Neuronal stem cell (in vitro differentiated cells): ENCODE results near the gene TLCD4. TPM values are rescaled to one million over a fixed set of nuclear protein-coding genes. Genes with fewer than 3 reads are reported as not detected.
A peak's percentile ranks its signal among the peaks of the same experiment; 100 is the strongest.

Experiments
- DNase-seq: peaks from one replicate; pipeline ENCODE4 v3.0.0-alpha.2; 2013; ENCODE audit warnings: low spot score
- H2AFZ ChIP-seq: one replicate; pipeline ENCODE4 v1.6.1; 2013; ENCODE audit warnings: mild to moderate bottlenecking, low read length, inconsistent platforms
- H2AK5ac ChIP-seq: 2 replicates; pipeline ENCODE4 v1.6.1; 2013; ENCODE audit warnings: low read depth, mild to moderate bottlenecking, inconsistent platforms, low read length, moderate library complexity, mixed read lengths
- H2BK120ac ChIP-seq: 2 replicates; pipeline ENCODE4 v1.6.1; 2013; ENCODE audit warnings: low read depth, mild to moderate bottlenecking, inconsistent platforms, low read length, moderate library complexity, mixed read lengths
- H2BK12ac ChIP-seq: one replicate; pipeline ENCODE4 v1.6.1; 2013; ENCODE audit warnings: low read length, inconsistent platforms
- H2BK15ac ChIP-seq: 2 replicates; pipeline ENCODE4 v1.6.1; 2013; ENCODE audit warnings: mild to moderate bottlenecking, low read length, inconsistent platforms, mixed read lengths
- H2BK5ac ChIP-seq: one replicate; pipeline ENCODE4 v1.6.1; 2013; ENCODE audit warnings: inconsistent platforms, mild to moderate bottlenecking, low read length, moderate library complexity
- H3K14ac ChIP-seq: one replicate; pipeline ENCODE4 v1.6.1; 2013; ENCODE audit warnings: low read length, inconsistent platforms
- H3K18ac ChIP-seq: 2 replicates; pipeline ENCODE4 v1.6.1; 2013; ENCODE audit warnings: low read length, inconsistent platforms
- H3K23ac ChIP-seq: 2 replicates; pipeline ENCODE4 v1.6.1; 2013; ENCODE audit warnings: low read depth, mild to moderate bottlenecking, mixed read lengths, low read length, inconsistent platforms; ENCODE audit not compliant: poor library complexity
- H3K27ac ChIP-seq: replicated peaks from 3 replicates; pipeline ENCODE4 v1.5.1; 2013; ENCODE audit warnings: low read length, inconsistent platforms
- H3K27me3 ChIP-seq, 3 experiments: 2 replicates each; pipeline ENCODE4 v1.6.1; 2013; ENCODE audit warnings: low read length in 3 of 3, mild to moderate bottlenecking in 2 of 3, inconsistent platforms in 1 of 3, low read depth in 1 of 3, mixed read lengths in 1 of 3, moderate library complexity in 1 of 3; ENCODE audit not compliant: control insufficient read depth in 3 of 3, insufficient read depth in 3 of 3
- H3K36me3 ChIP-seq, 2 donors: replicated peaks in 1 of 2; 2 replicates each; pipeline ENCODE4 v1.6.1; 2013; ENCODE audit warnings: low read length in 2 of 2; ENCODE audit not compliant: control insufficient read depth in 2 of 2, insufficient read depth in 2 of 2
- H3K4ac ChIP-seq: 2 replicates; pipeline ENCODE4 v1.6.1; 2013; ENCODE audit warnings: inconsistent platforms, mild to moderate bottlenecking, low read length, moderate library complexity
- H3K4me1 ChIP-seq, 2 donors: 1 replicate in 1 of 2; 2 replicates in 1 of 2; pipeline ENCODE4 v1.6.1; 2013; ENCODE audit warnings: low read length in 2 of 2, low read depth in 1 of 2; ENCODE audit not compliant: control insufficient read depth in 2 of 2, insufficient read depth in 1 of 2
- H3K4me2 ChIP-seq: one replicate; pipeline ENCODE4 v1.6.1; 2013; ENCODE audit warnings: mild to moderate bottlenecking, low read length, inconsistent platforms; ENCODE audit not compliant: insufficient read depth, poor library complexity, severe bottlenecking
- H3K4me3 ChIP-seq, 2 donors: 2 replicates each; pipeline ENCODE4 v1.5.1; 2013; ENCODE audit warnings: low read length in 2 of 2, mild to moderate bottlenecking in 2 of 2, inconsistent platforms in 1 of 2, moderate library complexity in 1 of 2
- H3K79me1 ChIP-seq: one replicate; pipeline ENCODE4 v1.6.1; 2013; ENCODE audit warnings: low read depth, mild to moderate bottlenecking, inconsistent platforms, low read length, moderate library complexity
- H3K9ac ChIP-seq: one replicate; pipeline ENCODE4 v1.6.1; 2013; ENCODE audit warnings: mild to moderate bottlenecking, low read depth, low read length, inconsistent platforms; ENCODE audit not compliant: poor library complexity
- H3K9me3 ChIP-seq, 2 donors: replicated peaks in 1 of 2; 2 replicates each; pipeline versions ENCODE3 to v1.6.1; 2013; ENCODE audit warnings: low read length in 2 of 2, mild to moderate bottlenecking in 2 of 2, inconsistent platforms in 1 of 2, low read depth in 1 of 2, mixed read lengths in 1 of 2, moderate library complexity in 1 of 2; ENCODE audit not compliant: control insufficient read depth in 2 of 2, insufficient read depth in 1 of 2
- H4K8ac ChIP-seq: one replicate; pipeline ENCODE4 v1.6.1; 2013; ENCODE audit warnings: low read depth, mild to moderate bottlenecking, inconsistent platforms, low read length, moderate library complexity
- H4K91ac ChIP-seq: one replicate; pipeline ENCODE4 v1.6.1; 2013; ENCODE audit warnings: low read length, low read depth, mild to moderate bottlenecking, inconsistent platforms; ENCODE audit not compliant: poor library complexity
- WGBS, 2 donors: extraction: QIAGEN DNeasy Blood & Tissue Kit; methylation state at CpG; one replicate each; pipeline ENCODE4 v1.1.7; 2013; ENCODE audit warnings: missing lambda C conversion rate in 2 of 2, mixed read lengths in 1 of 2; ENCODE audit not compliant: insufficient read length in 2 of 2, insufficient replicate concordance in 1 of 2; ENCODE audit errors: extremely low coverage in 2 of 2; 5-methylcytosine and 5-hydroxymethylcytosine counted together
- polyA plus RNA-seq, 2 experiments: library from polyadenylated mRNA; stranded (reverse); fragments of 200-250 nt; gene quantifications; one replicate each; pipeline ENCODE4 v1.2.3, GENCODE V29; 2013

TLCD4 gene
- 2.3 TPM for polyA plus RNA-seq (2013, experiment 1 of 2)
- polyA plus RNA-seq (2013, experiment 2 of 2): 2.4 TPM

GRCh38 chr1:95117207-95118066 lies at the start of gene TLCD4:
TSS of gene TLCD4 (plus strand) at chr1:95117355. CDS start at chr1:95143902, 26,547 bp downstream.
- H3K9me3 ChIP-seq: no peaks in the 10 kb centered on the region
- peak within 1 kb of the TSS; percentile 47 for H3K27ac ChIP-seq
- WGBS, 2 donors: no CpG with 5 or more reads among the region's 108 CpGs
- H4K91ac ChIP-seq: no peak within 1 kb of the TSS
- H2AK5ac ChIP-seq: no peak within 1 kb of the TSS
- peak within 1 kb of the TSS; percentile 81 for H3K4me2 ChIP-seq
- peaks cover 2% of the 10 kb centered on the region for H3K79me1 ChIP-seq
- no peaks in the 10 kb centered on the region for H3K36me3 ChIP-seq
- no peak within 1 kb of the TSS for H3K14ac ChIP-seq
- peak within 1 kb of the TSS; percentile 92 for H3K18ac ChIP-seq
- H3K4me3 ChIP-seq: peak within 1 kb of the TSS; percentile 59 to 96
- H2BK5ac ChIP-seq: peak within 1 kb of the TSS; percentile 67
- H3K23ac ChIP-seq: peak within 1 kb of the TSS; percentile 50
- H2AFZ ChIP-seq: peak within 1 kb of the TSS; percentile 96
- peak within 1 kb of the TSS; percentile 64 for H2BK15ac ChIP-seq
- H2BK120ac ChIP-seq: no peak within 1 kb of the TSS
- H3K27me3 ChIP-seq: peaks cover 0 to 75% (median 3%) of the 10 kb centered on the region in 3 experiments
- peak within 1 kb of the TSS; percentile 79 for H3K9ac ChIP-seq
- peak; percentile 72 for DNase-seq
- H4K8ac ChIP-seq: no peak within 1 kb of the TSS
- no peak within 1 kb of the TSS for H3K4ac ChIP-seq
- H2BK12ac ChIP-seq: peak within 1 kb of the TSS; percentile 48
- peaks cover 0 to 2% of the 10 kb centered on the region in 2 donors for H3K4me1 ChIP-seq

- H4K8ac ChIP-seq: no peak overlapping the region
- H3K9me3 ChIP-seq: no peaks in the 10 kb centered on the region
- H3K23ac ChIP-seq: no peak overlapping the region
- peaks cover 0 to 8% of the 10 kb centered on the region in 2 donors for H3K36me3 ChIP-seq
- no peaks in the 10 kb centered on the region for H3K27me3 ChIP-seq
- no peak overlapping the region for H2AFZ ChIP-seq
- DNase-seq: no peak
- H3K4me1 ChIP-seq: peaks cover 2 to 4% of the 10 kb centered on the region in 2 donors
- H2BK5ac ChIP-seq: no peak overlapping the region
- no peak overlapping the region for H2BK15ac ChIP-seq
- no peak overlapping the region for H2BK120ac ChIP-seq
- H3K18ac ChIP-seq: no peak overlapping the region
- no peak overlapping the region for H3K4ac ChIP-seq
- no peak overlapping the region for H3K9ac ChIP-seq
- no peak overlapping the region for H3K4me2 ChIP-seq
- WGBS, 2 donors: no CpG with 5 or more reads among the region's 5 CpGs
- H3K4me3 ChIP-seq: no peak overlapping the region
- no peak overlapping the region for H2BK12ac ChIP-seq
- no peak overlapping the region for H3K14ac ChIP-seq
- no peak overlapping the region for H3K27ac ChIP-seq
- no peak overlapping the region for H4K91ac ChIP-seq
- no peak overlapping the region for H2AK5ac ChIP-seq
- no peaks in the 10 kb centered on the region for H3K79me1 ChIP-seq
Observed at GRCh38 chr1:95067568-95067967, 49.6 kb upstream of the TLCD4 start.

DNA sequence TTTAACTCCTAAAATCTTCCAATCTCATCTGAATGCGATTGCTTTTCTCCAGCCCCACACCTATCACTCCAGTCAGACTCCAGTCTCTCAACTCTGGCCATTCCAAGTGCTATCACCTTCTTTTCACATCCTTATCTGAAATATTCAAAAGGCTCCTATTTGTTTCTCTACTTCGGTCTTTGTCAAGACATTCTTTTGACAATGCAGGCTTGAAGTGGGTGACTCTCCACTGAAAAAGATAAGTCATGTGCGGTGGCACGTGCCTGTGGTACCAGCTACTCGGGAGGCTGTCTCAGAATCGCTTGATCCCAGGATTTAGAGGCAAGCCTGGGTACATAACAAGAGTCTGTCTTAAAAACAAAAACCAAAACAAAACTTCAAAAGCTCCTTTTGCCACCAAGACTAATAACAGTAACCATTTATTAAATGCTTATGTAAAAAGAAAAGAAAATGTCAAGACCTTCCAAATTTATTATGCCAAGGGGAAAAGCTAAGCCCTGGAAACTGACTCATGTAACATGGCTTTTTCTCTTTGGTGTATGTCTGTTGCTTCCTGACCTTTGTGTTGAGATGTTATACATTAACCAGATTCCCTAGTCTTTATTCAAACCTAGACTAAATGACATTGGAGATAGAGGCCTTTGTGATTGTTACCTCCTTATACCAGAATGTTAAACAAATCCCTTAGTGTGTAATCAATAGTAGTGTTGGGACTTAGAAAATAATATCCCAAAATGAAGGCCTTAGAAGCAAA lies 48.0 kb upstream of the TLCD4 start:
- no peak overlapping the region for H3K27ac ChIP-seq
- no peak overlapping the region for H2AFZ ChIP-seq
- H3K9ac ChIP-seq: no peak overlapping the region
- H2BK120ac ChIP-seq: no peak overlapping the region
- no peak overlapping the region for H2BK12ac ChIP-seq
- no peaks in the 10 kb centered on the region for H3K9me3 ChIP-seq
- H4K8ac ChIP-seq: no peak overlapping the region
- H3K4me2 ChIP-seq: no peak overlapping the region
- no CpG with 5 or more reads among the region's 6 CpGs for WGBS, 2 donors
- no peaks in the 10 kb centered on the region for H3K79me1 ChIP-seq
- H2AK5ac ChIP-seq: no peak overlapping the region
- no peak overlapping the region for H3K4me3 ChIP-seq
- no peak overlapping the region for H4K91ac ChIP-seq
- H3K23ac ChIP-seq: no peak overlapping the region
- no peak overlapping the region for H2BK15ac ChIP-seq
- H3K18ac ChIP-seq: no peak overlapping the region
- H2BK5ac ChIP-seq: no peak overlapping the region
- peaks cover 2 to 4% of the 10 kb centered on the region in 2 donors for H3K4me1 ChIP-seq
- no peak for DNase-seq
- H3K4ac ChIP-seq: no peak overlapping the region
- peaks cover 0 to 4% of the 10 kb centered on the region in 2 donors for H3K36me3 ChIP-seq
- no peaks in the 10 kb centered on the region for H3K27me3 ChIP-seq
- H3K14ac ChIP-seq: no peak overlapping the region

DNA sequence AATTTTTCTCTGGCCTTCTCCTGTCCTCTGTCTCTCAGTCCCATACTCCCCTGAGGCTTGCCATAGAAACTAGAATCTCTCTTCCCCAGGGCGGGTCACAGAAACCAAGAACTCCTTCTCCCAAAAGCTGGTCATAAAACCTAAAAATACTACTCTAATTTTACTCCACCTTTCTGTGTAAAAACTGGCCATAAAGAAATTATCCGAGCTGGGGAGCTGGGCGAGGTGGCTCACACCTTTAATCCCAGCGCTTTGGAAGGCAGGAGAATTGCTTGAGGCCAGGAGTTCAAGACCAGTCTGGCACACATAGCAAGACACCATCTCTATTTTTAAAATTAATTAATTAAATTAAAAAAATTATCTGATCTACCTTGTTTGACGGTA lies 47.5 kb upstream of the TLCD4 start:
- H2BK12ac ChIP-seq: no peak overlapping the region
- H3K27me3 ChIP-seq: no peaks in the 10 kb centered on the region
- no peaks in the 10 kb centered on the region for H3K9me3 ChIP-seq
- H3K4me3 ChIP-seq: no peak overlapping the region
- H3K14ac ChIP-seq: no peak overlapping the region
- no peak overlapping the region for H3K9ac ChIP-seq
- peaks cover 2 to 4% of the 10 kb centered on the region in 2 donors for H3K4me1 ChIP-seq
- H2AFZ ChIP-seq: no peak overlapping the region
- no peak for DNase-seq
- H3K23ac ChIP-seq: no peak overlapping the region
- H4K8ac ChIP-seq: no peak overlapping the region
- no peak overlapping the region for H2BK5ac ChIP-seq
- no peak overlapping the region for H2BK120ac ChIP-seq
- H3K18ac ChIP-seq: no peak overlapping the region
- H4K91ac ChIP-seq: no peak overlapping the region
- H3K4me2 ChIP-seq: no peak overlapping the region
- H3K27ac ChIP-seq: no peak overlapping the region
- no peak overlapping the region for H2BK15ac ChIP-seq
- no peak overlapping the region for H2AK5ac ChIP-seq
- H3K4ac ChIP-seq: no peak overlapping the region
- peaks cover 0 to 4% of the 10 kb centered on the region in 2 donors for H3K36me3 ChIP-seq
- no peaks in the 10 kb centered on the region for H3K79me1 ChIP-seq
- no CpG with 5 or more reads among the region's 5 CpGs for WGBS, 2 donors
